PC-3 (cell line): ENCODE results near the gene SERPINF2. TPM values are rescaled to one million over a fixed set of nuclear protein-coding genes. Genes with fewer than 3 reads are reported as not detected.

Experiments used
- ATAC-seq: fragments of 200-7000 bp; cut with Tn5 transposase; 2 replicates; pipeline ENCODE4 v1.9.1; 2020; ENCODE audit warnings: mild to moderate bottlenecking, moderate library complexity
- BruUV-seq: library from RNA; stranded (reverse); fragments of 400-500 nt; replicated peaks from 2 replicates; lab custom pipeline; 2021; lab: Mats Ljungman, UMichigan
- CTCF ChIA-PET: fragments of 300-600 bp; sonication (Branson Sonifier 250); formaldehyde crosslinking; loops from one replicate; lab custom pipeline; 2022; ENCODE audit warnings: antibody characterized with exemption; lab: Charles Lee
- POLR2A ChIA-PET: fragments of 300-600 bp; sonication (Branson Sonifier 250); formaldehyde crosslinking; loops from one replicate; lab custom pipeline; 2022; ENCODE audit warnings: antibody characterized with exemption; ENCODE audit not compliant: unreplicated experiment; lab: Charles Lee
- DNase-seq: peaks from one replicate; pipeline ENCODE4 v3.0.0-alpha.2; 2015
- H2AFZ ChIP-seq: fragments of 300-600 bp; sonication (generic); 2 replicates; pipeline ENCODE4 v1.6.0; 2016; ENCODE audit warnings: antibody characterized with exemption, low read length
- H3F3A ChIP-seq: fragments of 300-600 bp; sonication (generic); one replicate; pipeline ENCODE4 v1.6.0; 2017; ENCODE audit warnings: antibody characterized with exemption, low read length, control low read depth, mild to moderate bottlenecking; ENCODE audit not compliant: unreplicated experiment
- H3K27ac ChIP-seq: fragments of 300-600 bp; sonication (generic); 2 replicates; pipeline ENCODE4 v1.5.1; 2016; ENCODE audit warnings: mild to moderate bottlenecking, low read length
- H3K27me3 ChIP-seq: fragments of 300-600 bp; sonication (generic); 2 replicates; pipeline ENCODE4 v1.6.1; 2016; ENCODE audit warnings: low read length, mixed read lengths
- H3K36me3 ChIP-seq: fragments of 300-600 bp; sonication (generic); 2 replicates; pipeline ENCODE4 v1.6.1; 2016; ENCODE audit warnings: low read depth, mixed run types, low read length, mixed read lengths
- H3K4me1 ChIP-seq: fragments of 300-600 bp; sonication (generic); 2 replicates; pipeline ENCODE4 v1.5.1; 2016; ENCODE audit warnings: low read length; ENCODE audit not compliant: insufficient read depth
- H3K4me2 ChIP-seq: fragments of 300-600 bp; sonication (generic); 2 replicates; pipeline ENCODE4 v1.6.0; 2016; ENCODE audit warnings: low read length
- H3K4me3 ChIP-seq: fragments of 300-600 bp; sonication (generic); 2 replicates; pipeline ENCODE4 v1.5.1; 2016; ENCODE audit warnings: mild to moderate bottlenecking, low read length, mixed read lengths
- H3K79me2 ChIP-seq: fragments of 300-600 bp; sonication (generic); 2 replicates; pipeline ENCODE4 v1.6.1; 2017; ENCODE audit warnings: low read length, mixed read lengths
- H3K9ac ChIP-seq: fragments of 300-600 bp; sonication (generic); 2 replicates; pipeline ENCODE4 v1.6.0; 2016; ENCODE audit warnings: mild to moderate bottlenecking, low read length
- H3K9me2 ChIP-seq: fragments of 300-600 bp; sonication (generic); replicated peaks from 2 replicates; pipeline ENCODE4 v1.6.1; 2016; ENCODE audit warnings: mixed run types, low read length, mixed read lengths
- H3K9me3 ChIP-seq: fragments of 300-600 bp; sonication (generic); 2 replicates; pipeline ENCODE4 v1.6.1; 2016; ENCODE audit warnings: low read length, mixed read lengths
- H4K20me1 ChIP-seq: fragments of 300-600 bp; sonication (generic); 2 replicates; pipeline ENCODE4 v1.6.1; 2016; ENCODE audit warnings: low read length, mixed read lengths
- EZH2 ChIP-seq: fragments of 300-600 bp; sonication (generic); IDR thresholded peaks from one replicate; pipeline ENCODE4 v1.6.1; 2017; ENCODE audit warnings: antibody characterized with exemption, mild to moderate bottlenecking, low read length; ENCODE audit not compliant: unreplicated experiment
- EZH2phosphoT487 ChIP-seq: fragments of 300-600 bp; sonication (generic); IDR thresholded peaks from 2 replicates; pipeline ENCODE4 v1.6.1; 2018; ENCODE audit warnings: mild to moderate bottlenecking, antibody characterized with exemption, low read length, borderline replicate concordance
- intact Hi-C: fragments of 100-400 bp; cut with micrococcal nuclease; formaldehyde crosslinking; loops from 2 replicates; pipeline ENCODE4 v1.9.0; 2023
- total RNA-seq: library from RNA; depleted of rRNA; stranded (reverse); fragments of >200 nt; gene quantifications from 2 replicates; pipeline ENCODE4 v1.2.3, GENCODE V29; 2014
- TF ChIP-seq, protein P1 (sequence below): fragments of 300-600 bp; sonication (generic); conservative IDR thresholded peaks from 2 replicates; pipeline ENCODE4 v1.5.1; 2017; ENCODE audit warnings: antibody characterized with exemption, low read depth, mild to moderate bottlenecking, low read length

SERPINF2 gene
- total RNA-seq, 1 experiment from 2014 or later, result 2.5 TPM

DNA sequence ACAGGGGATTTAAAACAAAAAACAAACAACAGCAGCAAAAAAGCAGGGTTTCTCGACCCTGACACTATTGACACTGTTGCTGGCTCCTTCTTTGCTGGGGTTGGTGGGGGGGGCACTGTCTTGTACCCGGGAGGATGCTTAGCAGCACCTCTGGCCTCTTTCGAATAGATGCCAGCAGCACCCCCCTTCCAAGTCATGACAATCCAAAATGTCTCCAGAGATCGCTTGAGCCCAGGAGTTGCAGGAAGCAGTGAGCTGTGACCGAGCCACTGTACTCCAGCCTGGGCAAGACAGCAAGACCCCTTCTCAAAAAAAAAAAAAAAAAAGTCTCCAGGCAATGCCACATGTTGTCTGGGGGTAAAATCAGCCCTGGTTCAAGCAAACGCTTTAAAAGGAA, 39.5 kb downstream of the SERPINF2 start:
- Histone ChIP-seq H3K4me1 (peaks cover 18% of the 10 kb centered on the region), H3K4me2 (no peak overlapping the region), H2AFZ (no peak overlapping the region), H3K9ac (no peak overlapping the region), H3F3A (no peaks in the 10 kb centered on the region), H3K79me2 (no peaks in the 10 kb centered on the region), H3K36me3 (no peaks in the 10 kb centered on the region; the same call in 1 of the 2 replicates), H3K27me3 (no peaks in the 10 kb centered on the region), H3K27ac (no peak overlapping the region), H3K9me3 (no peaks in the 10 kb centered on the region), H4K20me1 (no peaks in the 10 kb centered on the region), H3K9me2 (no peaks in the 10 kb centered on the region), H3K4me3 (no peak overlapping the region)
- POLR2A ChIA-PET, result no interaction called here
- CTCF ChIA-PET, result no interaction called here
- TF ChIP-seq EZH2phosphoT487 (no peak), EZH2 (no peak)
- TF ChIP-seq, protein P1, sequence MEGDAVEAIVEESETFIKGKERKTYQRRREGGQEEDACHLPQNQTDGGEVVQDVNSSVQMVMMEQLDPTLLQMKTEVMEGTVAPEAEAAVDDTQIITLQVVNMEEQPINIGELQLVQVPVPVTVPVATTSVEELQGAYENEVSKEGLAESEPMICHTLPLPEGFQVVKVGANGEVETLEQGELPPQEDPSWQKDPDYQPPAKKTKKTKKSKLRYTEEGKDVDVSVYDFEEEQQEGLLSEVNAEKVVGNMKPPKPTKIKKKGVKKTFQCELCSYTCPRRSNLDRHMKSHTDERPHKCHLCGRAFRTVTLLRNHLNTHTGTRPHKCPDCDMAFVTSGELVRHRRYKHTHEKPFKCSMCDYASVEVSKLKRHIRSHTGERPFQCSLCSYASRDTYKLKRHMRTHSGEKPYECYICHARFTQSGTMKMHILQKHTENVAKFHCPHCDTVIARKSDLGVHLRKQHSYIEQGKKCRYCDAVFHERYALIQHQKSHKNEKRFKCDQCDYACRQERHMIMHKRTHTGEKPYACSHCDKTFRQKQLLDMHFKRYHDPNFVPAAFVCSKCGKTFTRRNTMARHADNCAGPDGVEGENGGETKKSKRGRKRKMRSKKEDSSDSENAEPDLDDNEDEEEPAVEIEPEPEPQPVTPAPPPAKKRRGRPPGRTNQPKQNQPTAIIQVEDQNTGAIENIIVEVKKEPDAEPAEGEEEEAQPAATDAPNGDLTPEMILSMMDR, result no peak
- no peak for DNase-seq
- ATAC-seq, result no peak
- BruUV-seq, result no TSS peak
- intact Hi-C loops, result no loop called here

DNA sequence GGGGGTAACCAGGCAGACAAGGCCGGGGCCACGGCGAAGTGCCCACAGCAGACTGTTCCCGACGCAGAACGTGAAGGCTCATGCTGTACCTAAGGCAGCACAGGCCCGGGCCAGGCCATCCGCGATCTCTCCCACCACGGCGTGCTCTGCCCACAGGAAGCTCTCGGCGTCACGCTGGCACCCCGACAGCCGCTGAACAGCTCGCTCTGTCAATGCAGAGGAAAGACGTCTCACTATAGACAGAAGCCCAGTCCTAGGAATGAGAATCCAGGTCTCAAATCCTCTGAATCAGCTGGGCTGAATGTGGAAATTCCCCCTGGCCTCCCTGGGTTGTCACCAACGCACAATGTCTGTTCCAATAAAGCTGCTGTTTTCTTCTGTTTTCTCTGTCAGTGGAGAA, 40.6 kb downstream of the SERPINF2 start:
- Histone ChIP-seq H2AFZ (no peak overlapping the region), H3K27ac (no peak overlapping the region), H3F3A (no peaks in the 10 kb centered on the region), H3K27me3 (no peaks in the 10 kb centered on the region), H3K4me3 (no peak overlapping the region), H3K4me2 (no peak overlapping the region), H3K9me3 (no peaks in the 10 kb centered on the region), H4K20me1 (no peaks in the 10 kb centered on the region), H3K36me3 (no peaks in the 10 kb centered on the region; the same call in 1 of the 2 replicates), H3K79me2 (no peaks in the 10 kb centered on the region), H3K9ac (no peak overlapping the region), H3K9me2 (no peaks in the 10 kb centered on the region), H3K4me1 (peaks cover 26% of the 10 kb centered on the region)
- TF ChIP-seq, protein P1, result no peak
- TF ChIP-seq EZH2phosphoT487 (no peak), EZH2 (no peak)
- DNase-seq, result no peak
- CTCF ChIA-PET, result interaction anchor here (0.5 to 1.3 kb wide), 3 partner anchors 55 to 66 kb away, joined by 5 to 7 read pairs (median 5); no protein-coding TSS in a partner anchor
- POLR2A ChIA-PET, result no interaction called here
- intact Hi-C loops, result no loop called here
- ATAC-seq, result no peak
- no TSS peak for BruUV-seq

DNA sequence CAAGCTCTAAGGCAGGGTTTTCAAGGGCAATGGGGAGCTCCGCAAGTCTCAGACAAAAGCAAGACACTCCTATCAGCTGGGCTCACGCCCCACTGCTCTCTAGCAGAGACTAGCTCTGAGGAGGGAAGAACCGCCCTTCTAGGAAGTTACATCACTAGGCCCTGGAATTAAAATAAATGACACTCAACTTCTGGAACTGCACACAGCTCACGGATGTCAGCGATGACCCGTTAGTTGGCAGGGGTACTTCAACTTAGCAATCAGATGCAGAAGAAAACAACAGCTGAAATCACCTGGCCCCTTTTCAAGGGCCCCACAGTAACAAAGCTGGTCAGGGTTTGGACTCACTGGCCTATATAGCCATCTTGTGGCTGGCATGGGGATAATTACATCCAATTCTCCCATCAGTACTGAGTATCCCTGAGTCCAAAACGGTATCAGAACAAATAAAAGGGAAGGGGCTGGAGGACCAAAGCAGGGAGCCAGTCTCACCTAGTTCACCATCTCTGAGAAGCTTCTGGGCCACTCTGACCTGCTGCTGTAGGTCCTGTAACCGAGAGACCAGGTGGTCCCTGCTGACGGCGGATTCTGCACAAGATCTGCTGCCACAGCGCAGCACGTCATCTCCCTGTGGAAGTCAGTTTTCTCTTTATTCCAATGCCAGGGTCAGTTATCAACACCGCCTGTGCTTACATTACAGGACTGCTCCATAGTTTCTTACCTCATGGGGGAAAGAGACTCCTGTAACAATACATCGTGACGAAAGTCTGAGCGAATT, 41.4 kb downstream of the SERPINF2 start:
- H3K9me2 ChIP-seq, result no peaks in the 10 kb centered on the region
- no peak overlapping the region for H3K9ac ChIP-seq
- no peaks in the 10 kb centered on the region for H3F3A ChIP-seq
- TF ChIP-seq, protein P1, result peak; percentile 62
- TF ChIP-seq EZH2phosphoT487 (no peak), EZH2 (no peak)
- DNase-seq (peak; percentile 30), ATAC-seq (no peak)
- H3K9me3 ChIP-seq, result no peaks in the 10 kb centered on the region
- no peak overlapping the region for H2AFZ ChIP-seq
- ChIA-PET CTCF (interaction anchor here (0.5 to 1.3 kb wide), 3 partner anchors 55 to 67 kb away, joined by 5 to 7 read pairs (median 5); no protein-coding TSS in a partner anchor), POLR2A (no interaction called here)
- no peaks in the 10 kb centered on the region for H3K27me3 ChIP-seq
- no TSS peak for BruUV-seq
- H3K4me2 ChIP-seq, result no peak overlapping the region
- intact Hi-C loops, result loop anchor here (2.0 kb wide), 1 partner anchor 63 kb away; no protein-coding TSS in a partner anchor
- H3K36me3 ChIP-seq, result no peaks in the 10 kb centered on the region; the same call in 1 of the 2 replicates
- no peaks in the 10 kb centered on the region for H4K20me1 ChIP-seq
- H3K4me3 ChIP-seq, result no peak overlapping the region
- H3K4me1 ChIP-seq, result peaks cover 26% of the 10 kb centered on the region
- H3K27ac ChIP-seq, result no peak overlapping the region
- no peaks in the 10 kb centered on the region for H3K79me2 ChIP-seq
